Activated CD8-positive, alpha-beta T cell treated with anti-CD3 and anti-CD28 coated beads, Interleukin-2, amount 10 ng/mL, durations not matched to agents 7 days and 5 days (primary cell): ENCODE results near the gene PLAGL1. TPM values are rescaled to one million over a fixed set of nuclear protein-coding genes. Genes with fewer than 3 reads are reported as not detected.

Experiments used
- total RNA-seq, 2 experiments: library from RNA; stranded (reverse); gene quantifications; one replicate each; pipeline ENCODE4 v1.2.3, GENCODE V29; 2021

Gene PLAGL1
- total RNA-seq, 2 experiments from 2014 or later: 7.4 to 7.7 TPM

Other genes with a start within 250 kb of the PLAGL1 start
- gene LTV1, start 164.9 kb downstream of the PLAGL1 start, total RNA-seq: 10 to 100 TPM; 25.5 to 26.8 TPM
- not detected for gene ZC2HC1B, start 143.8 kb downstream of the PLAGL1 start, total RNA-seq
- gene SF3B5, start 87.3 kb upstream of the PLAGL1 start, total RNA-seq: 100 to 1,000 TPM; 167 to 168 TPM
- 10 to 100 TPM; 13.9 to 14.1 TPM for gene STX11, start 142.3 kb upstream of the PLAGL1 start, total RNA-seq